GM21423 (cell line): Measurements from ENCODE around the gene PTP4A2.

ENCODE experiments used
- ATAC-seq: cut with Tn5 transposase; IDR thresholded peaks from one replicate; pipeline ENCODE4 v1.9.1; 2021; ENCODE audit warnings: mild to moderate bottlenecking, moderate library complexity; ENCODE audit not compliant: unreplicated experiment

PTP4A2 gene

GRCh38 chr1:31891280-31891679 is 46.9 kb downstream of the PTP4A2 start:
- peak; percentile 56 for ATAC-seq

GRCh38 chr1:31888291-31888690 is 49.9 kb downstream of the PTP4A2 start:
- no peak for ATAC-seq

GRCh38 chr1:31886866-31887265 is 51.3 kb downstream of the PTP4A2 start:
- no peak for ATAC-seq

GRCh38 chr1:31885851-31886250 is 52.3 kb downstream of the PTP4A2 start:
- no peak for ATAC-seq

- no peak for ATAC-seq
Observed at GRCh38 chr1:31883357-31883942, 54.7 kb downstream of the PTP4A2 start.

GRCh38 chr1:31881688-31882000 is 56.5 kb downstream of the PTP4A2 start:
- ATAC-seq, result no peak

GRCh38 chr1:31880957-31881687 is 57.0 kb downstream of the PTP4A2 start:
- ATAC-seq, result no peak

- no peak for ATAC-seq
Observed at GRCh38 chr1:31879981-31880608, 58.1 kb downstream of the PTP4A2 start.

GRCh38 chr1:31878058-31878457 is 60.1 kb downstream of the PTP4A2 start:
- no peak for ATAC-seq

GRCh38 chr1:31877544-31877943 is 60.6 kb downstream of the PTP4A2 start:
- ATAC-seq, result no peak

- ATAC-seq, result no peak
Observed at GRCh38 chr1:31875636-31876236, 62.4 kb downstream of the PTP4A2 start.

GRCh38 chr1:31874942-31875341 is 63.2 kb downstream of the PTP4A2 start:
- ATAC-seq, result no peak

- ATAC-seq, result no peak
Observed at GRCh38 chr1:31872658-31873636, 65.2 kb downstream of the PTP4A2 start.

- no peak for ATAC-seq
Observed at GRCh38 chr1:31871703-31872102, 66.5 kb downstream of the PTP4A2 start.

- ATAC-seq, result no peak
Observed at GRCh38 chr1:31870086-31870736, 68.0 kb downstream of the PTP4A2 start.

GRCh38 chr1:31869449-31869848 is 68.7 kb downstream of the PTP4A2 start:
- ATAC-seq, result no peak

GRCh38 chr1:31868862-31869261 is 69.3 kb downstream of the PTP4A2 start:
- ATAC-seq, result no peak

GRCh38 chr1:31867546-31867945 is 70.6 kb downstream of the PTP4A2 start:
- ATAC-seq, result no peak

- no peak for ATAC-seq
Observed at GRCh38 chr1:31866450-31867032, 71.6 kb downstream of the PTP4A2 start.
